GM12874 (cell line): Measurements from ENCODE around the gene LIPG.

Source experiments
- CTCF ChIP-seq: IDR thresholded peaks from 2 replicates; pipeline ENCODE4 v1.5.1; 2011; ENCODE audit warnings: low read depth, mild to moderate bottlenecking, control low read depth, low read length, moderate library complexity; ENCODE audit not compliant: insufficient read depth

The LIPG gene

GRCh38 chr18:49534846-49535601 lies 26.8 kb upstream of the LIPG start:
- TF ChIP-seq CTCF: no peak

- no peak for TF ChIP-seq CTCF
Measured at GRCh38 chr18:49537232-49537896, 24.5 kb upstream of the LIPG start.

GRCh38 chr18:49544362-49544761 lies 17.5 kb upstream of the LIPG start:
- TF ChIP-seq CTCF: no peak

- TF ChIP-seq CTCF: no peak
Measured at GRCh38 chr18:49546278-49546677, 15.6 kb upstream of the LIPG start.

- TF ChIP-seq CTCF: no peak
Measured at GRCh38 chr18:49546719-49547273, 15.1 kb upstream of the LIPG start.

GRCh38 chr18:49547701-49548100 lies 14.2 kb upstream of the LIPG start:
- no peak for TF ChIP-seq CTCF

- TF ChIP-seq CTCF: no peak
Measured at GRCh38 chr18:49548229-49548636, 13.6 kb upstream of the LIPG start.
